ENCODE data around the gene ZNF10.

Gene ZNF10

DNA sequence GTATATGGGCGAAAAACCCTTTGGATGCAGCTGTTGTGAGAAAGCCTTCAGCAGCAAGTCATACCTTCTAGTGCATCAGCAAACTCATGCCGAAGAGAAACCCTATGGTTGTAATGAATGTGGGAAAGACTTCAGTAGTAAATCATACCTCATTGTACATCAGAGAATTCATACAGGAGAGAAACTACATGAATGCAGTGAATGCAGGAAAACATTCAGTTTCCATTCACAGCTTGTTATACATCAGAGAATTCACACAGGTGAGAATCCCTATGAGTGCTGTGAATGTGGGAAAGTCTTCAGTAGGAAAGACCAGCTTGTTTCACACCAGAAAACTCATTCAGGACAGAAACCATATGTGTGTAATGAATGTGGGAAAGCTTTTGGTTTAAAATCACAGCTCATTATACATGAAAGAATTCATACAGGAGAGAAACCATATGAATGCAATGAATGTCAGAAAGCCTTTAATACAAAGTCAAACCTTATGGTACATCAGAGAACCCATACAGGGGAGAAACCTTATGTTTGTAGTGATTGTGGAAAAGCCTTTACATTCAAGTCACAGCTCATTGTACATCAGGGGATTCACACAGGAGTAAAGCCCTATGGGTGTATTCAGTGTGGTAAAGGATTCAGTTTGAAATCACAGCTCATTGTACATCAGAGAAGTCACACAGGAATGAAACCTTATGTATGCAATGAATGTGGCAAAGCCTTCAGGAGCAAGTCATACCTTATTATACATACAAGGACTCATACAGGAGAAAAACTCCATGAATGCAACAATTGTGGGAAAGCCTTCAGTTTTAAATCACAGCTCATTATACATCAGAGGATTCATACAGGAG, 72.3 kb downstream of the ZNF10 start:
- no peak for DNase-seq

DNA sequence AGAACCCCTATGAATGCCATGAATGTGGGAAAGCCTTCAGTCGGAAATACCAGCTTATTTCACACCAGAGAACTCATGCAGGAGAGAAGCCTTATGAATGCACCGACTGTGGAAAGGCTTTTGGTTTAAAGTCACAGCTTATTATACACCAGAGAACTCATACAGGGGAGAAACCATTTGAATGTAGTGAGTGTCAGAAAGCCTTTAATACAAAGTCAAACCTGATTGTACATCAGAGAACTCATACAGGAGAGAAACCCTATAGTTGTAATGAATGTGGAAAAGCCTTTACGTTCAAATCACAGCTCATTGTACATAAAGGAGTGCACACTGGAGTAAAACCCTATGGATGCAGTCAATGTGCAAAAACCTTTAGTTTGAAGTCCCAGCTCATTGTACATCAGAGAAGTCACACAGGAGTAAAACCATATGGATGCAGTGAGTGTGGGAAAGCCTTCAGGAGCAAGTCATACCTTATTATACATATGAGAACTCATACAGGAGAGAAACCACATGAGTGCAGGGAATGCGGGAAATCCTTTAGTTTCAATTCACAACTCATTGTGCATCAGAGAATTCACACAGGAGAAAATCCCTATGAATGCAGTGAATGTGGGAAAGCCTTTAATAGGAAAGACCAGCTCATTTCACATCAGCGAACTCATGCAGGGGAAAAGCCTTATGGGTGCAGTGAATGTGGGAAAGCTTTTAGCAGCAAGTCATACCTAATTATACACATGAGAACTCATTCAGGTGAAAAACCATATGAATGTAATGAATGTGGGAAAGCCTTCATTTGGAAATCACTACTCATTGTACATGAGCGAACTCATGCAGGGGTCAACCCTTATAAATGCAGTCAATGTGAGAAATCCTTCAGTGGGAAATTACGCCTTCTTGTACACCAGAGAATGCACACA, 73.2 kb downstream of the ZNF10 start:
- no peak for DNase-seq

DNA sequence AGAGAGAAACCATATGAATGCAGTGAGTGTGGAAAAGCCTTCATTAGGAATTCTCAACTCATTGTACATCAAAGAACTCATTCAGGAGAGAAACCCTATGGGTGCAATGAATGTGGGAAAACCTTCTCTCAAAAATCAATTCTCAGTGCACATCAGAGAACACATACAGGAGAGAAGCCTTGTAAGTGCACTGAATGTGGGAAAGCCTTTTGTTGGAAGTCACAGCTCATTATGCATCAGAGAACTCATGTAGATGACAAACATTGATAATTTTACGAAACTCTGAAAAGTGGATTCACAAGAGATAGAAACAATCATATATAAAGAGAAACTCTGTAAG, 73.8 kb downstream of the ZNF10 start:
- DNase-seq, result no peak

DNA sequence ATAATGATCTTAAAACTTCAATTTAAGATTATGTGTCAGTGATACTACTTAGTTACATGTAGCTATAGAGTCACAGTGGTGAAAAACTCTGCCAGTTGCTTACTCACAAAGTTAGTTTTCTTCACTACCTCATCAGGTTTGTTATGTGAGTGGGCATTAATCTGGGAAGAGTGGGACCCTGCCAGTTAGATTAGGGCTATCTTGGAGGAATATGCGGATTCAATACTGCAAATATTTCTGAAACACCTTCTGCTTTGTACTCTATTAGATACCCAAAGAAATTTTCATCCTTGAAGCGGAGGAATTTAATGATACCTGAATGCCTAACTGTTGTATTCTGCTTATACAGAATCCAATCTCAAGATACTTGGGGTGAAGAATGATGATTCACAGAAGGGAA, 76.0 kb downstream of the ZNF10 start:
- DNase-seq, result no peak

Data from NCI-H446 (cell line).